ENCODE data around the gene KDM2B.

Gene KDM2B

GRCh38 chr12:121560392-121561008 is 20.3 kb downstream of the KDM2B start:
- DNase-seq, result no peak

- no peak for DNase-seq
Observed at GRCh38 chr12:121558956-121559355, 21.9 kb downstream of the KDM2B start.

- DNase-seq, result no peak
Observed at GRCh38 chr12:121550974-121551634, 29.7 kb downstream of the KDM2B start.

GRCh38 chr12:121549075-121549474 is 31.7 kb downstream of the KDM2B start:
- no peak for DNase-seq

- no peak for DNase-seq
Observed at GRCh38 chr12:121545480-121545879, 35.3 kb downstream of the KDM2B start.

- no peak for DNase-seq
Observed at GRCh38 chr12:121543786-121544185, 37.0 kb downstream of the KDM2B start.

- no peak for DNase-seq
Observed at GRCh38 chr12:121539908-121540307, 40.9 kb downstream of the KDM2B start.

GRCh38 chr12:121538699-121539061 is 42.1 kb downstream of the KDM2B start:
- no peak for DNase-seq

- DNase-seq, result no peak
Observed at GRCh38 chr12:121537814-121538698, 42.8 kb downstream of the KDM2B start.

- no peak for DNase-seq
Observed at GRCh38 chr12:121536899-121537813, 43.7 kb downstream of the KDM2B start.

GRCh38 chr12:121536054-121536898 is 44.5 kb downstream of the KDM2B start:
- DNase-seq, result peak; percentile 74

GRCh38 chr12:121535150-121536053 is 45.4 kb downstream of the KDM2B start:
- DNase-seq, result no peak

GRCh38 chr12:121534495-121535148 is 46.2 kb downstream of the KDM2B start:
- no peak for DNase-seq

- no peak for DNase-seq
Observed at GRCh38 chr12:121533394-121534090, 47.3 kb downstream of the KDM2B start.

GRCh38 chr12:121532503-121533393 is 48.1 kb downstream of the KDM2B start:
- DNase-seq, result no peak

- no peak for DNase-seq
Observed at GRCh38 chr12:121531356-121531750, 49.5 kb downstream of the KDM2B start.

GRCh38 chr12:121530600-121531355 is 50.0 kb downstream of the KDM2B start:
- no peak for DNase-seq

- no peak for DNase-seq
Observed at GRCh38 chr12:121529184-121529583, 51.6 kb downstream of the KDM2B start.
